ENCODE data around the gene DUSP22.

Gene DUSP22

GRCh38 chr6:255751-256083, 36.6 kb upstream of the DUSP22 start:
- Histone ChIP-seq H3K36me3 (ENCODE audit: control insufficient read depth, insufficient read depth, low read length) (no peaks in the 10 kb centered on the region), H3K27me3 (ENCODE audit: control insufficient read depth, insufficient read depth, low read length) (no peaks in the 10 kb centered on the region), H3K9me3 (ENCODE audit: control insufficient read depth, low read length) (no peaks in the 10 kb centered on the region), H2AFZ (no peak overlapping the region), H3K4me1 (no peaks in the 10 kb centered on the region), H3K4me2 (ENCODE audit: low read length) (no peak overlapping the region), H3K9ac (no peak overlapping the region), H3K4me3 (ENCODE audit: low read depth, low read length) (no peak overlapping the region), H3K27ac (no peak overlapping the region), H3K79me2 (no peaks in the 10 kb centered on the region)
- TF ChIP-seq CTCF (IDR thresholded peaks at IDR 0.05), result no peak

GRCh38 chr6:256169-256568, 36.1 kb upstream of the DUSP22 start:
- H3K9ac ChIP-seq, result no peak overlapping the region
- no peaks in the 10 kb centered on the region for H3K9me3 ChIP-seq (ENCODE audit: control insufficient read depth, low read length)
- H3K27me3 ChIP-seq (ENCODE audit: control insufficient read depth, insufficient read depth, low read length), result no peaks in the 10 kb centered on the region
- no peak overlapping the region for H3K4me3 ChIP-seq (ENCODE audit: low read depth, low read length)
- no peak for TF ChIP-seq CTCF (IDR thresholded peaks at IDR 0.05)
- no peaks in the 10 kb centered on the region for H3K79me2 ChIP-seq
- H3K27ac ChIP-seq, result no peak overlapping the region
- H2AFZ ChIP-seq, result no peak overlapping the region
- no peaks in the 10 kb centered on the region for H3K36me3 ChIP-seq (ENCODE audit: control insufficient read depth, insufficient read depth, low read length)
- H3K4me1 ChIP-seq, result no peaks in the 10 kb centered on the region
- no peak overlapping the region for H3K4me2 ChIP-seq (ENCODE audit: low read length)

GRCh38 chr6:257031-257725, 35.1 kb upstream of the DUSP22 start:
- Histone ChIP-seq H3K27ac (no peak overlapping the region), H3K9me3 (ENCODE audit: control insufficient read depth, low read length) (no peaks in the 10 kb centered on the region), H3K9ac (no peak overlapping the region), H3K4me2 (ENCODE audit: low read length) (no peak overlapping the region), H3K27me3 (ENCODE audit: control insufficient read depth, insufficient read depth, low read length) (no peaks in the 10 kb centered on the region), H3K4me1 (no peaks in the 10 kb centered on the region), H3K4me3 (ENCODE audit: low read depth, low read length) (no peak overlapping the region), H3K36me3 (ENCODE audit: control insufficient read depth, insufficient read depth, low read length) (no peaks in the 10 kb centered on the region), H3K79me2 (no peaks in the 10 kb centered on the region), H2AFZ (no peak overlapping the region)
- no peak for TF ChIP-seq CTCF (IDR thresholded peaks at IDR 0.05)

- H3K27me3 ChIP-seq (ENCODE audit: control insufficient read depth, insufficient read depth, low read length), result no peaks in the 10 kb centered on the region
- H3K9ac ChIP-seq, result no peak overlapping the region
- H2AFZ ChIP-seq, result no peak overlapping the region
- no peak overlapping the region for H3K27ac ChIP-seq
- H3K9me3 ChIP-seq (ENCODE audit: control insufficient read depth, low read length), result no peaks in the 10 kb centered on the region
- no peak overlapping the region for H3K4me2 ChIP-seq (ENCODE audit: low read length)
- no peak for TF ChIP-seq CTCF (IDR thresholded peaks at IDR 0.05)
- no peaks in the 10 kb centered on the region for H3K4me1 ChIP-seq
- H3K36me3 ChIP-seq (ENCODE audit: control insufficient read depth, insufficient read depth, low read length), result no peaks in the 10 kb centered on the region
- no peaks in the 10 kb centered on the region for H3K79me2 ChIP-seq
- no peak overlapping the region for H3K4me3 ChIP-seq (ENCODE audit: low read depth, low read length)
These were observed 34.5 kb upstream of the DUSP22 start for GRCh38 chr6:257774-258173.

GRCh38 chr6:259316-259715, 33.0 kb upstream of the DUSP22 start:
- no peak overlapping the region for H3K4me3 ChIP-seq (ENCODE audit: low read depth, low read length)
- H3K4me1 ChIP-seq, result no peaks in the 10 kb centered on the region
- no peaks in the 10 kb centered on the region for H3K9me3 ChIP-seq (ENCODE audit: control insufficient read depth, low read length)
- H3K9ac ChIP-seq, result no peak overlapping the region
- H3K4me2 ChIP-seq (ENCODE audit: low read length), result no peak overlapping the region
- no peak overlapping the region for H2AFZ ChIP-seq
- no peaks in the 10 kb centered on the region for H3K36me3 ChIP-seq (ENCODE audit: control insufficient read depth, insufficient read depth, low read length)
- no peaks in the 10 kb centered on the region for H3K27me3 ChIP-seq (ENCODE audit: control insufficient read depth, insufficient read depth, low read length)
- no peak for TF ChIP-seq CTCF (IDR thresholded peaks at IDR 0.05)
- no peaks in the 10 kb centered on the region for H3K79me2 ChIP-seq
- H3K27ac ChIP-seq, result no peak overlapping the region
